HL-60 (cell line): Measurements from ENCODE around the gene ERCC4.

Experiments used
- DNase-seq, 2 experiments: peaks; one replicate each; pipeline ENCODE4 v3.0.0-alpha.2; 2010 to 2020; ENCODE audit warnings: low read depth in 1 of 2, low spot score in 1 of 2
- H3K27ac ChIP-seq: fragments of 250-450 bp; sonication (Bioruptor Pico); replicated peaks from 2 replicates; pipeline ENCODE4 v1.5.1; 2020; ENCODE audit warnings: mild to moderate bottlenecking, moderate library complexity
- H3K27me3 ChIP-seq: fragments of 250-450 bp; sonication (Bioruptor Pico); 2 replicates; pipeline ENCODE4 v1.5.1; 2021; ENCODE audit warnings: mild to moderate bottlenecking, moderate library complexity; ENCODE audit not compliant: insufficient read depth, poor library complexity, severe bottlenecking
- H3K4me3 ChIP-seq: replicated peaks from 2 replicates; pipeline ENCODE4 v1.5.1; 2011; ENCODE audit warnings: mild to moderate bottlenecking, control low read depth, low read length; ENCODE audit not compliant: insufficient read depth
- GABPA ChIP-seq: IDR thresholded peaks from 2 replicates; pipeline ENCODE4 v1.6.1; 2012; ENCODE audit warnings: low read depth
- POLR2AphosphoS5 ChIP-seq: IDR thresholded peaks from 2 replicates; pipeline ENCODE4 v1.6.1; 2012; ENCODE audit warnings: low read depth
- REST ChIP-seq: IDR thresholded peaks from 2 replicates; pipeline ENCODE4 v1.6.1; 2012; ENCODE audit warnings: low read depth; ENCODE audit not compliant: insufficient replicate concordance
- SPI1 ChIP-seq: IDR thresholded peaks from 2 replicates; pipeline ENCODE4 v1.6.1; 2012; ENCODE audit warnings: low read depth, mild to moderate bottlenecking, borderline replicate concordance
- TF ChIP-seq, protein P1 (sequence below): IDR thresholded peaks from one replicate; pipeline ENCODE4 v1.5.1; 2011; ENCODE audit warnings: low read length, control low read depth, inconsistent platforms; ENCODE audit not compliant: insufficient read depth

The ERCC4 gene

GRCh38 chr16:13896543-13897182, 23.3 kb upstream of the ERCC4 start:
- no peak overlapping the region for H3K27ac ChIP-seq
- no peak overlapping the region for H3K4me3 ChIP-seq
- TF ChIP-seq, protein P1, sequence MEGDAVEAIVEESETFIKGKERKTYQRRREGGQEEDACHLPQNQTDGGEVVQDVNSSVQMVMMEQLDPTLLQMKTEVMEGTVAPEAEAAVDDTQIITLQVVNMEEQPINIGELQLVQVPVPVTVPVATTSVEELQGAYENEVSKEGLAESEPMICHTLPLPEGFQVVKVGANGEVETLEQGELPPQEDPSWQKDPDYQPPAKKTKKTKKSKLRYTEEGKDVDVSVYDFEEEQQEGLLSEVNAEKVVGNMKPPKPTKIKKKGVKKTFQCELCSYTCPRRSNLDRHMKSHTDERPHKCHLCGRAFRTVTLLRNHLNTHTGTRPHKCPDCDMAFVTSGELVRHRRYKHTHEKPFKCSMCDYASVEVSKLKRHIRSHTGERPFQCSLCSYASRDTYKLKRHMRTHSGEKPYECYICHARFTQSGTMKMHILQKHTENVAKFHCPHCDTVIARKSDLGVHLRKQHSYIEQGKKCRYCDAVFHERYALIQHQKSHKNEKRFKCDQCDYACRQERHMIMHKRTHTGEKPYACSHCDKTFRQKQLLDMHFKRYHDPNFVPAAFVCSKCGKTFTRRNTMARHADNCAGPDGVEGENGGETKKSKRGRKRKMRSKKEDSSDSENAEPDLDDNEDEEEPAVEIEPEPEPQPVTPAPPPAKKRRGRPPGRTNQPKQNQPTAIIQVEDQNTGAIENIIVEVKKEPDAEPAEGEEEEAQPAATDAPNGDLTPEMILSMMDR, result no peak
- no peak for TF ChIP-seq SPI1
- TF ChIP-seq POLR2AphosphoS5, result no peak
- no peak for TF ChIP-seq GABPA
- TF ChIP-seq REST, result no peak
- no peak for DNase-seq
- H3K27me3 ChIP-seq, result no peaks in the 10 kb centered on the region

DNA sequence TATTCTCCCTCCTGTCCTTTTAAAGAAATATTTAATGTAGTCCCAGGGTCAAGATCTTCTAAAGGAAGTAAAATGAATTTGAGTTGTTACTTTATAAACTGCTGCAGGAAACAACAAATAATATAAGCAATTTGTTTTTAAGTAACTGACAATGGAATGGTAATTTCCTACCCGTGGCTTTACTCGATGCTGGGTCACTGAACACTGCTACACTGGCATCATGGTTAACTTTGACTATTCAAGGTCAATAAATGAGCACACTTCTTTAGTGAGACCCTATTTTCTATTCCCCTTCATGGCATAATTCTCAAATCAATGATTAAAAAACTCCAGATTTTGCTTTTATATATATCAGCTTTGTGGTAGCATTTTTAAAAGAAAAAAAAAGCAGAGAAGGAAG, 22.1 kb upstream of the ERCC4 start:
- H3K27ac ChIP-seq, result no peak overlapping the region
- TF ChIP-seq POLR2AphosphoS5, result no peak
- no peak overlapping the region for H3K4me3 ChIP-seq
- DNase-seq, result no peak
- no peaks in the 10 kb centered on the region for H3K27me3 ChIP-seq

DNA sequence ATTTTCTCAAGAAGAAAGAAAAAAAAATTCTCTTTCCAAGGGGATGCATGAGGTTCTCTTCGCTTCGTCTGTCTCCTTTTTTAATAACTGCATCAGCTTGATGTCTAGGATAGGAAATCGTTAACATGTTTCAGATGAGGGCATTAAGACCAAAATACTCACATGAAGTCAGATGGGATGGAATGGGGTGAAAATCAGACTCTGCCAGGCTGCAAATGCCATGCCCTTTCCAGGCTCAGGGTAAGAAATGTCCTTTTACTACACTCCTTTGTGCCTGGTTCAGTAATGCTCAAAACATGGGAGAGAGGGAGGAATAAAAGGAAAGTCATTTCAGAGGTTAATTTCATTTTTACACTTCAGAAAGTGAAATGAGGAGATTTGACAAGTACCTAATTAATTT, 21.7 kb upstream of the ERCC4 start:
- no peak overlapping the region for H3K27ac ChIP-seq
- DNase-seq, result no peak
- TF ChIP-seq POLR2AphosphoS5, result no peak
- TF ChIP-seq SPI1, result no peak
- no peak for TF ChIP-seq REST
- TF ChIP-seq GABPA, result no peak
- TF ChIP-seq, protein P1, result no peak
- H3K4me3 ChIP-seq, result no peak overlapping the region
- H3K27me3 ChIP-seq, result no peaks in the 10 kb centered on the region

- TF ChIP-seq SPI1 (no peak), POLR2AphosphoS5 (no peak), REST (no peak), GABPA (no peak)
- TF ChIP-seq, protein P1, result no peak
- DNase-seq, result no peak
- Histone ChIP-seq H3K27me3 (no peaks in the 10 kb centered on the region), H3K27ac (no peak overlapping the region), H3K4me3 (no peak overlapping the region)
Measured at GRCh38 chr16:13902052-13902451, 17.9 kb upstream of the ERCC4 start.
